Activated T-cell treated with anti-CD3 and anti-CD28 coated beads, Interleukin-2, amount 50 U/mL, for 48 hours (primary cell): Measurements from ENCODE around the gene IL4R.
A peak's percentile ranks its signal among the peaks of the same experiment; 100 is the strongest.

ENCODE experiments used
- DNase-seq, 2 experiments: peaks; one replicate each; pipeline ENCODE4 v3.0.0-alpha.2; 2020

The IL4R gene

GRCh38 chr16:27289669-27290068 lies 24.1 kb upstream of the IL4R start:
- peak in 1 of 2 experiments; percentile 33 for DNase-seq

DNA sequence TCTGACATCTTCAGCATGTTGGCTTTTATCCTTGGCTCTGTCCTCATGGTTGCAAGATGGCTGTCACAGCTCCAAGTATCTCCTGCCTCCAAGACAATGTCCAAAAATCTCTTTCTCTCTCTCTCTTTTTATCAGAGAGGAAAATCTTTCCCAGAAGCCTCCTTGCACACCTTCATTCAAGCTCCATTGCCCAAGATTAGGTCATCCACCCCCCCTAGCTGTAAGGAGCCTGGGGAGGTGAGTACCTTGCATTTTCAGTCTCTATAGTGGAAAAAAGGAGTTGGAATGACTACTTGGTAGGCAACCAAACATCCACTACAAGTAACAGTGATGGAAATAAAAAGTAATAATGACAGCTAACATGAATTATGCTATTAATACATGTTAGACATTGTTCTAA lies 23.2 kb upstream of the IL4R start:
- peak; percentile 17 for DNase-seq

DNA sequence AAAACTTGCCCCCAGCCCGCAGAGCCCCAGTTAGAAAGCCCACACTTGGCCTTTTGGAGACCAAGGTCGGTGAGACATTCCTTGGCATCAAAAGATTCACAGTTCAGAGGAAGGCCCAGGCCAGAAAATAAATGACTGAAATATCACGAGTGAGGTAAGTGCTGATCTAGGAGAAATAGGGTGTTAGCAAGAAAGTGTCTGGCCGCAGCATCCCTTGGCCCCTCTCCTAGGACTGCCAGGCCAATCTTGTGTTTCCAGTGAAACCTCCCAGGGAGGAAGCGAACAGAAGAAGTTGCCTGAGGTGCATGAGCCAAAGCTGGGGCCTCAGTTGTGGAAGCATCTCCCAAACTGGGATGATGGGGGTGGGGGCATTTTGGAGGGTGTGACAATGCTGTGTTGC lies 22.7 kb upstream of the IL4R start:
- DNase-seq, result peak; percentile 10 to 13

GRCh38 chr16:27291722-27292240 lies 22.0 kb upstream of the IL4R start:
- no peak for DNase-seq

DNA sequence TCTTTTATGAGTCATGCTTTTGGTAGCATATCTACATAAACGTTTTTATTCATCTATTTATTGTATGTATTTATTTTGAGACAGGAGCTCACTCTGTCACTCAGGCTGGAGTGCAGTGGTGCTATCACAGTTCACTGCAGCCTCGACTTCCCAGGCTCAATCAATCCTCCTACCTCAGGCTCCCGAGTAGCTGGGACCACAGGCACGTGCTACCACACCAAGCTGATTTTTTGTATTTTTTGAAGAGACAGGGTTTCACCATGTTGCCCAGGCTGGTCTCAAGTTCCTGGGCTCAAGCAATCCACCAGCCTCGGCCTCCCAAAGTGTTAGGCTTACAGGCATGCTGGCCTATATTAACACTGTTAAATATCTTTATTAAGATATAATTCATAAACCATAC lies 20.4 kb upstream of the IL4R start:
- DNase-seq, result no peak

GRCh38 chr16:27298132-27298531 lies 15.6 kb upstream of the IL4R start:
- DNase-seq, result no peak

DNA sequence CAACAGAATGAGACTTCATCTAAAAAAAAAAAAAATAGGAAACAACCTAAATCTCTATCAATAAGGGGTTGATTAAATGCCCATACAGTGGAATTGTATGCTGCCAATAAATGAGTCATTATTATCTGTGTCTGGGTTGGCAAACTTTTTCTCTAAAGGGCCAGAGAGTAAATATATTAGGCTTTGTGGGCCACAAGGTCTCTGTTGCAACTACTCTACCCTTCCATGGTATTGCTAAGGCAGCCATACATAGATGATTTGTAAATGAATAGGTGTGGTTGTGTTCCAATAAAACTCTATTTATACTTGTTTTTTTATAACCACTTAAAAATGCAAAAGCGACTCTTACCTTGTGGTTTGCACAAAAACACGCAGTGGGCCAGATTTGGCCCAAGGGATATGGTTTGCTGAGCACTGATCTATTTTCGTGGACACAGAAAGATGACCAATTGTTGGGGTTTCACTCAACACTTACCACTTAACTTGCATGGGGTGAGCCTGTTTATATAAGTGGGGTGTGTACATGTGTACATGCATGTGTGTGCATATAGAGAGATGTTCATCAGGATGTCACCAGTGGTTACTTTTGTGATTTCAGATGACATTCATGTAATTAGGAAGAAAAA lies 12.4 kb upstream of the IL4R start:
- no peak for DNase-seq

DNA sequence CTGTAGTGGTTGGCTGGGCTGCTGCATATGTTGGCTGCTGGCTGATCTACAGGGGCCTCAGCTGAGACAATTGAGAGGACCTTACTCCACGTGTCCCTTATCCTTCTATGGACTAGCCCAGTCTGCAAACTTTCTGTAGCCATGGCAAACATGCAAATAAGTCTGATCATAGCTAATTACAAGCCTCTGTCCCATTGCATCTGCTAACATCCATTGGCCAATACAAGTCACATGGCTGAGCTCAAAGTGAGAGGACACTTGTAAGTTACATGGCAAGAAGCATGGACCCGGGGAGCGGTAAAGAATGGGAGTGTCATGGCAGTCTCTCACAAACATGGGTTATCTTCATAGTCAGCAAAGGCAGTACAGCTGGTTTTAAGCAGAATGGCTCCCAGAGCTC lies 11.6 kb upstream of the IL4R start:
- no peak for DNase-seq

DNA sequence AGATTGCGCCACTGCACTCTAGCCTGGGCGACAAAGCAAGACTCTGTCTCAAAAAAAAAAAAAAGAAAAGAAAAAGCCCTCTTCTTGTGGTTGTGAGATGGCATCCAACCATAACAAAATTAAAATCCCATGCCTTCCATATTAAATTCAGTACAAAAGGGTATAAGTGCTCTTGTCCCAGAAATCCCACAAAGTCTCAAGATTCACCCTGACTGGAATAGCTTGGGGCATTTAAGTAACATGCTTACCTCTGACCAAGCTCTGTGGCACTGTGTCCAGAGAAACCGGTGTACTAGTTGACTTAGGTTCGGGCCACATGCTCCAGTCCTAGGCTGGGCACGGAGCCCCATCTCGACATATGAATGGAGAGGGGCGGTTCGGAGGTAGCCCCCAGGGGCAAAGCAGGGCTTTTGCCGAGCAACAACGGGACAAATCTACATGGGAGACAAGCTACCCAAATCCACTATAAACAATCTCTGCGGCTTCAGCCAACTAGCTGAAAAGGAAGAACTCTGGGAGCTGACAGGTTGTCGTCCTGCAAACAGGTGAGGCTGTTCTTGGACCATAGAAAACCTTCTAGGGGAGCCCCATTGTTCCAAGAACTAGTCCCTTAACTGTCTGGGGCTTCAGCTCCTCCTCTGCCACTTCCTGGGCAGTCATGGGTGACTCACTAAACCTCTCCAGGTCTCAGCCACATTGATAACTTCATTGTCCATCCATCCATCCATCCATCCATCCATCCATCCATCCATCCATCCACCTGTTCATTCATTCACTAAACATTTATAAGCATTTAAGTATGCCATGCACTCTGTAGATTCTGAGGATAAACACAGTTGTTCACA lies 10.3 kb upstream of the IL4R start:
- DNase-seq, result no peak

DNA sequence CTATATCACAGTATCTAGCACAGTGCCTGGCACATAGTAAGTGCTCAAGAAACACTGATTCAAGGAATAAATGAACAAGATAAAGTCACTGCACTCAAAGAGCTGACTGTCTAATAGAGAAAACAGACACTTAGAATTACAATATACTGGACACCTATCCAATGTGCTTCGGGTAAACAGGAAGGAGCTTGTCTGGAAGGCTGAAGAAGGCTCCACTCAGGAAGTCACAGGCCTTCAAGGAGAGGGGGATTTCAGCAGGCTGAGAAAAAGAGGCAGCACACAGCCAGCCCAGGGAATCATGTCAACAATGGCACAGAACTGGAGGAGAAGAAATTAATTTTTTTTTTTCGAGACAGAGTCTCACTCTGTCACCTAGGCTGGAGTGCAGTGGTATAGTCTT lies 9.7 kb upstream of the IL4R start:
- no peak for DNase-seq

DNA sequence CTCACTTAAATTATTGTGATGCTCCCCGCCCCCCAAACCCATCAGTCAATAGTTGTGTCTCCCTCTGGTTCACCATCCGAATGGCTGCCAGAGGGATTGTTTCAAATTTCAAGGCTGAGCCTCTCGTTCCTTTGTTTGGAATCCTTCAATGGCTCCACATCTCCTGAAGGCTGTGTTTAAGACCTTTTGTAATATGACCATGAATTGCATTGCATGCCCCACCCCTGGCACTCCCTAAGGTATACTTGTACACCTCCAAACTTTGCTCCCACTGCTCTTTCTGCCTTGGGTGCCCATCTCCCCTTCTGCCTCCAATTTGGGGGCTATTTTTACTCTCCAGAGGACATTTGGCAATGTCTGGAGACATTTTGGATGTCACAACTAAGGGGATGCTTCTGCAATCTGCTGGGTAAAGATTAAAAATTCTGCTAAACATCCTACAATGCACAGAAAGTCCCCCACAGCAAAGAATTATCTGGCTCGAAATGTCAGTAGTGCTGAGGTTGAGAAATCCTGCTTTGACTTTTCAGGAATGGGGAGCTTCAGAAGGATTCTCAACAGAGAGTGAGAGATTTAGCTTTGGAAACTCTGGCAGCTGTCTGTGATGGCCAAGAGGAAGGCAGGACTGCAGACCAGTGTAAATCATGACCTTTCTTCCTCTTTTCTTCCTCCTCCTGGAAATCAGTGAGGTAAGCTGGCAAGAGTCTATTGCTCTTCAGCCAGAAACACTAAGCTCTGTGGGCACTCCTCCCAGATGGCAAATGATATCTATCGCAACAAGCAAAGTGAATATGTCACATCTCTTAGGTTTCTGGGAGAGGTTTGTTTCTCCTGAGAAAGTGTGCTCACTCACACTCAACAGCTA lies 8.7 kb upstream of the IL4R start:
- no peak for DNase-seq

DNA sequence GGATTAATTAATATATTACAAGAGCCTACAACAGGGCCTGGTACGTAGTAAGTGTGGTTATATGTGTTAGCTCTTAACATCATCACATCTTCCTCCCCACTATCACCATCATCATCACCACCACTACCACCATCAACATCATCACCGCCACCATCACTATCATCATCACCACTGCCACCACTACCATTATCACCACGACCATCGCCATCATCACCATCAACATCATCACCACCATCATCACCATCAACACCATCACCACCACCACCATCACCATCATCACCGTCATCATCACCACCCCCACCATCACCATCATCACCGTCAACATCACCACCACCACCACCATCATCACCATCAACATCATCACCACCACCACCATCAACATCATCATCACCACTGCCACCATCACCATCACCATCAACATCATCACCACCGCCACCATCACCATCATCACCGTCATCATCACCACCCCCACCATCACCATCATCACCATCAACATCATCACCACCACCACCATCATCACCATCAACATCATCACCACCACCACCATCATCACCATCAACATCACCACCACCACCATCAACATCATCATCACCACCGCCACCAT lies 7.8 kb upstream of the IL4R start:
- no peak for DNase-seq

GRCh38 chr16:27308792-27309191 lies 5.0 kb upstream of the IL4R start:
- no peak for DNase-seq

DNA sequence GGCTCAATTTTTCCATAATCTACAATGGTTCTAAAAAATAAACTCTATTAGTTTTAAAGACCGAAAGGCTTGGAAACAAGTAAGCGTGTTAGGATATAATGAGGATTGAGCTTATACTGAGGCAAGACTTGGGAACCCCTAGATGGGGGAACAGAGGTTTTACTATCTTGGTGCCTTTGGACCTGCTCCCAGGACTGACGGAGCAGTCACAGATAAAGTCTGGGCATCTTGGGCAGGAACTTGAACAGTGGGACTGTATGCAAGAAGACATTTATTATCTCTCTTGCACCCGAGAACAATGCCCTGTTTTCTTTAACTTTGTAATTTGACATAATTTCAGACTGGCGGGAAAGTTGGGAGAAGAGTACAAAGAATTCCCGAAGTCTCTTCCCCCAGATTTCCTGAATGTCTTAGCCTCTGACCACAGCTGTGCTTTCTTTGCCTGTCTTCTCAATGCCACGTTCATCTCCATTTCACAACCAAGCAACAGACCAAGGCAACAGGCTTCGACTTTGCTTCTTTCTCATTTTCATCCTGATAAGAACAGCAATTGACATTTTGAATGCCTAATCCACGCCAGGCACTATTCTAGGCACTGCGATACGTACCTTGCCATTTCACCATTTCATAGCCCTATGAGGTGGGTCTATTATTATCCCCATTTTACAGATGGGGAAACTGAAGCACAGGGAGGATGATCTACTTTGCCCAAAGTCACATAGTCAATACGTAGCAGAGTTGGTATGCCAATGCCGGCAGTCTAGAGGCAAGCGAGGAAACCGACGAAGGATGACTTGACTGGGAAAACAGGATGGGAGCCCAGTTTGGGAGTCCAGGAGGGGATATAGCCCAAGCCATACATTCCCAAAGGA lies 3.0 kb upstream of the IL4R start:
- no peak for DNase-seq

GRCh38 chr16:27311448-27311830 lies 2.3 kb upstream of the IL4R start:
- DNase-seq, result no peak

DNA sequence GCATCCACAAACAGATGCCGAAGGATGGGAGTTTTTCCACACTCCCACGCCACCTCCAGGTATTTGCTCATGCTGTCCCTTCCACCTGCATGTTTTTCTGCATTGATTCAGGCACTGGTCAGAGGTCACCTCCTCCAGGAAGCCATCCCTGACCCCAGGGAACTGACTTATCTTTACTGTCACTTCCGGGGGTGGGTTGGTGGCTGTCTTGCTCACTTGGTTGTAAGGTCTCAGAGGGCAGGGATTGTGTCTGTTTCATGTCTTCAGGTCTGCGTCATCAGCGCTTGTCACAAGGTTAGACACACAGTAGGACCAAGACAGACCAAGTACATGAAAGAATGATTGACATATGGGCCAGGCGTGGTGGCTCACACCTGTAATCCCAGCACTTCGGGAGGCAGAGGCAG lies 1.9 kb upstream of the IL4R start:
- DNase-seq, result no peak

DNA sequence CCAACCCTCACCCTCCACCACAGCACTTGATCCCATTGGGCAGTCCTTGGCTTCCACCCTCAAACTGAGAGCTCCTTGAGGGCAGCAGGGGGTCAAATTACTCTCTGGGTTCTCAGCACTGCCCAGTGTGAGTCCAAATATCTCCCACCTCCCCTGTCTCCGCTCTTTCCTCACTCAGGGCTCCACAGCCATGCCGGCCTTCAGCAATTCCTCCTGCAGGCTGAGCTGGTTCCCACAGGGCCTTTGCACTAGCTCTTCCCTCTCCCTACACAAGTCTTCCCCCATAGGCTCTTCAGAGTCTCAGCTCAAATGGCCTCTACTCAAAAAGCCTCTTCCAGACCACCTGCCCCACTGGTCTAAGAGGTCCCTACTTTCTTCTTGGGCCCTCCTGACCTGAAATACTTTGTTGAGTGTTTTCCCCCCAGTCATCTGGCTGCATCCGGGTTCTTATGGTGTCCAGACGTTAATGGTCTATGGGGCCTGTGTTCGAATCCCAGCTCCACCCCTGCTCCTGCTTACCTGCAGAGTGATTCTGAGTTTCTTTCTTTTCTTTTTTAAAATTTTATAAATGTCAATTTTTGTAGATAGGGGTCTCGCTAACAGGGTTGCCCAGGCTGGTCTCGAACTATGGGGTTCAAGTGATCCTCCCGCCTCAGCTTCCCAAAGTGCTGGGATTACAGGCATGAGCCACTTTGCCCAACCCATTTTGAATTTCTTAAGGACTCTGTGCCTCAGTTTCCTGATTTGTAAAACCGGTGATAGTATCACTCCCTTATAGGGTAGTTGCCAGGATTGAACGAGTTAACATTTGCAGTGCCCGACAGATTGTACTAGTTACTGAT lies 973 bp upstream of the IL4R start:
- DNase-seq, result no peak

DNA sequence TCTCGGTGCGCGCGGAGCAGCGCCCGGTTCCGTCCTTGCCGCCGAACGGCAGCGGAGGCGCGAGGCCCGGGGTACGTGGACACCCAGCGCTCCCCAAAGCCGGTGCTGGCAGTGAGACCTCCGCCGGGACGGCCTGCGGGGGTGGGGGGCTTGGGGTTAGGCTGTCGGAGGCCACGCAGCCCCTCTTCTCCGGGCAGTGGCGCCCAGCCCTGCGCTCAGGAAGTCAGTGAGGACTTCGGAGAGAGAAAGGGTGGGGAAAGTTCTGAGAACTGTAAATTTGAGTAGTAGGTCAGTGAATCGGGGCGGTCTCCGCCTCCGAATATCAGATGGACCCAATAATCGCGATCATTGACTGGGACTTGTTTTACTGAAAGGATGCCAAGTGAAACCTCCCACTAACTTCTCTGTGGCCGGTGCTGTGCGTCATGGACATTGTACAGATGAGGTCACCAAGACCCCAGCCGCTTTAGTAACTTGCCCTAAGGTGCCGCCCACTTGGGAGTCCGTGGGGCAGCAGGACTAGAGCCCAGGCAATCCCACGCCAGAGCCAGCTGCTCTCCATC lies 468 bp downstream of the IL4R start:
- DNase-seq, result peak; percentile 81 to 83

DNA sequence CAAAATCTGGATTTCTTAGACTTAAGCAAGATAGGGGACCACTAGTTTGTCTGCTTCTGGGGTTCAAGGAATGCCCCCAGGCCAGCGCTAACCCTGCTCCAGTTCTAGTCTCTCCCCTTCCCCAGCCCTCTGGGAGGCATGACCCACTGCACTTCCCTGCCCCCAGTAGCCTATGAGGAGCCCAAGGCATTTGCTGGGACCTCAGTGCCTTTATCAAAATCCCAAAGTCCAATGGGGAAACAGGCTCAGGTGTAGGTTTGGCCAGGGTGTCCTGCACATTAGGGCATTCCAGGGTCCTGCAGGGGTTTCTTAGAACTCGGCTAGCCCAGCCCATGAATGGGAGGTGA lies 1.2 kb downstream of the IL4R start:
- DNase-seq, result no peak

DNA sequence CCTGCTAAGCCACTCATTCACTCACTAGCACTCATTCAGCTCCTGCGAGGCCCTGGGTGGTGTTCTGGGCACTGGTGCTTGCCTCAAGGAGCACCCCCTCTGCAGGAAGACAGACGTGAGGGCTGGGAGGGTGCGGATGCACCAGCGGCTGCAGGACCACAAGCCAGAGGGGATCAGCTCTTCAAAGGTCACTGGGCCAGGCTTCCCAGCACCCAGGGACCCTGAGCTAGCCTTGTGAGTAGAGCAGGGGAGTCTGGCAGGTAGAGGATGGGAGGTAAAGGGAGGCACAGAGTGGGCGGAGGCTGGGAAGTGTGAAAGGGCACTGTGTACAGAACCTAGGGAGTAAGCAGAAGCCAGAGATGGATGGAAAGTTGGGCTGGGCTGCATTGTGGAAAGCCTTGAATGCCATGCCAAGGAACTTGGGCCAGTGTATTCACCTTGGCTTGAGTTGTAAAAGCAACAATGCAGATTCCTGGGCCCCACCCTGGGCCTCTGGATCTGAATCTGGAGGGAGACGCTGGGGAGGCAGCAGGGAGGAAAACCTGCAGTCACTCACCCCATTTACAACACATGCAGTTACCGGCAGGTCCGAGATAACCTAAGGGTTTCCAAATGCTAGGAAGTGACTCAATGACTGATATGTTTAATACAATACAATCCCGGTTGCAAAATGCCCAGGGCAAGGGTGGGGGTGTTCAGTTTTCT lies 1.7 kb downstream of the IL4R start:
- peak; percentile 76 to 79 for DNase-seq
